Measurements from ENCODE around the gene TMEM40.

The TMEM40 gene

GRCh38 chr3:12741209-12741608 lies 17.9 kb downstream of the TMEM40 start:
- Histone ChIP-seq H3K9ac (ENCODE audit: low read length) (no peak overlapping the region), H3K36me3 (replicated peaks; ENCODE audit: low read depth, low read length) (no peaks in the 10 kb centered on the region), H3K4me2 (ENCODE audit: low read length) (no peak overlapping the region), H2AFZ (ENCODE audit: low read depth, low read length) (no peak overlapping the region), H3K4me1 (ENCODE audit: low read length) (0 out of 2 replicates have a peak, but pooled peaks cover 5% of the 10 kb centered on the region), H3K9me3 (ENCODE audit: insufficient read depth, low read length) (no peaks in the 10 kb centered on the region), H3K27ac (ENCODE audit: low read length) (no peak overlapping the region), H3K4me3 (ENCODE audit: low read length) (no peak overlapping the region), H3K79me2 (ENCODE audit: low read length) (no peaks in the 10 kb centered on the region), H4K20me1 (ENCODE audit: insufficient read depth, low read length) (no peaks in the 10 kb centered on the region), H3K27me3 (ENCODE audit: low read depth, low read length) (peaks cover 24% of the 10 kb centered on the region)
- TF ChIP-seq EZH2phosphoT487 (IDR thresholded peaks at IDR 0.05; ENCODE audit: low read depth), result no peak
- TF ChIP-seq CTCF (IDR thresholded peaks at IDR 0.05; ENCODE audit: low read depth, low read length), result no peak

GRCh38 chr3:12737833-12738232 lies 21.2 kb downstream of the TMEM40 start:
- TF ChIP-seq EZH2phosphoT487 (IDR thresholded peaks at IDR 0.05; ENCODE audit: low read depth) (no peak), CTCF (IDR thresholded peaks at IDR 0.05; ENCODE audit: low read depth, low read length) (no peak)
- 0 out of 2 replicates have a peak, but pooled peaks cover 5% of the 10 kb centered on the region for H3K4me1 ChIP-seq (ENCODE audit: low read length)
- H3K4me2 ChIP-seq (ENCODE audit: low read length), result no peak overlapping the region
- H2AFZ ChIP-seq (ENCODE audit: low read depth, low read length), result no peak overlapping the region
- H3K9ac ChIP-seq (ENCODE audit: low read length), result no peak overlapping the region
- H3K9me3 ChIP-seq (ENCODE audit: insufficient read depth, low read length), result no peaks in the 10 kb centered on the region
- H3K79me2 ChIP-seq (ENCODE audit: low read length), result no peaks in the 10 kb centered on the region
- no peaks in the 10 kb centered on the region for H3K36me3 ChIP-seq (replicated peaks; ENCODE audit: low read depth, low read length)
- H3K27me3 ChIP-seq (ENCODE audit: low read depth, low read length), result peaks cover 18% of the 10 kb centered on the region
- H3K27ac ChIP-seq (ENCODE audit: low read length), result no peak overlapping the region
- no peak overlapping the region for H3K4me3 ChIP-seq (ENCODE audit: low read length)
- no peaks in the 10 kb centered on the region for H4K20me1 ChIP-seq (ENCODE audit: insufficient read depth, low read length)

GRCh38 chr3:12737319-12737718 lies 21.7 kb downstream of the TMEM40 start:
- no peak overlapping the region for H2AFZ ChIP-seq (ENCODE audit: low read depth, low read length)
- no peaks in the 10 kb centered on the region for H3K36me3 ChIP-seq (replicated peaks; ENCODE audit: low read depth, low read length)
- 0 out of 2 replicates have a peak, but pooled peaks cover 5% of the 10 kb centered on the region for H3K4me1 ChIP-seq (ENCODE audit: low read length)
- H3K79me2 ChIP-seq (ENCODE audit: low read length), result no peaks in the 10 kb centered on the region
- H3K4me3 ChIP-seq (ENCODE audit: low read length), result no peak overlapping the region
- TF ChIP-seq EZH2phosphoT487 (IDR thresholded peaks at IDR 0.05; ENCODE audit: low read depth), result no peak
- no peak for TF ChIP-seq CTCF (IDR thresholded peaks at IDR 0.05; ENCODE audit: low read depth, low read length)
- H3K27ac ChIP-seq (ENCODE audit: low read length), result no peak overlapping the region
- peaks cover 14% of the 10 kb centered on the region for H3K27me3 ChIP-seq (ENCODE audit: low read depth, low read length)
- H4K20me1 ChIP-seq (ENCODE audit: insufficient read depth, low read length), result no peaks in the 10 kb centered on the region
- H3K4me2 ChIP-seq (ENCODE audit: low read length), result no peak overlapping the region
- no peak overlapping the region for H3K9ac ChIP-seq (ENCODE audit: low read length)
- H3K9me3 ChIP-seq (ENCODE audit: insufficient read depth, low read length), result no peaks in the 10 kb centered on the region

- H3K36me3 ChIP-seq (replicated peaks; ENCODE audit: low read depth, low read length), result no peaks in the 10 kb centered on the region
- 0 out of 2 replicates have a peak, but pooled peaks cover 5% of the 10 kb centered on the region for H3K4me1 ChIP-seq (ENCODE audit: low read length)
- no peaks in the 10 kb centered on the region for H3K9me3 ChIP-seq (ENCODE audit: insufficient read depth, low read length)
- no peak overlapping the region for H3K4me2 ChIP-seq (ENCODE audit: low read length)
- no peaks in the 10 kb centered on the region for H3K79me2 ChIP-seq (ENCODE audit: low read length)
- no peak for TF ChIP-seq CTCF (IDR thresholded peaks at IDR 0.05; ENCODE audit: low read depth, low read length)
- TF ChIP-seq EZH2phosphoT487 (IDR thresholded peaks at IDR 0.05; ENCODE audit: low read depth), result no peak
- no peaks in the 10 kb centered on the region for H4K20me1 ChIP-seq (ENCODE audit: insufficient read depth, low read length)
- no peak overlapping the region for H3K4me3 ChIP-seq (ENCODE audit: low read length)
- peaks cover 5% of the 10 kb centered on the region; the same call in 1 of the 2 replicates for H3K27me3 ChIP-seq (ENCODE audit: low read depth, low read length)
- no peak overlapping the region for H3K27ac ChIP-seq (ENCODE audit: low read length)
- no peak overlapping the region for H3K9ac ChIP-seq (ENCODE audit: low read length)
- no peak overlapping the region for H2AFZ ChIP-seq (ENCODE audit: low read depth, low read length)
Observed at GRCh38 chr3:12734960-12735359, 24.1 kb downstream of the TMEM40 start.

Data from OCI-LY3 (cell line).